HG02678 (cell line): ENCODE data around the gene WDR35.
A peak's percentile ranks its signal among the peaks of the same experiment; 100 is the strongest.

Experiments
- ATAC-seq: cut with Tn5 transposase; IDR thresholded peaks from one replicate; pipeline ENCODE4 v1.9.1; 2021; ENCODE audit warnings: mild to moderate bottlenecking, moderate library complexity; ENCODE audit not compliant: unreplicated experiment

The WDR35 gene

GRCh38 chr2:19874726-19875125 is 115.2 kb downstream of the WDR35 start:
- ATAC-seq, result no peak

GRCh38 chr2:19873014-19873413 is 116.9 kb downstream of the WDR35 start:
- ATAC-seq, result no peak

- no peak for ATAC-seq
Observed at GRCh38 chr2:19872302-19872701, 117.6 kb downstream of the WDR35 start.

DNA sequence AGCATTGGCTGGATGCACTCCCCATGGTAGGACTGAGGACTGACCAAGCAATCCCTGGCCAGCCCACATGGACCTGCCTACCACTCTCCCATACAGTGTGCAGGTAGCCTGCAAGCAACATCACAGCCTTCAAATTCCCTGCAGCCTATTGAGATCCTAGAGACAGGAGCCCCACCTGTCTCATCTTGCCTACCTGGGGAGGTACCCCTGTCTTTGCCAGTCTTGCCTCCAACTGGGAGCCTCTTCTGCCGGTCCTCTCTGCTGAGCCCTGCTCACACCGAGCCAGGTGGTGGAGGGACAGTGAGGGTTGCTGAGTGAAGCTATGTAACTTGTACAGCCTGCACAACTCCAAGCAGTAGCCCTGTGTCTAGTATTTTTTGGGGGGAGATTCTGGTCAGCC is 118.1 kb downstream of the WDR35 start:
- ATAC-seq, result no peak

DNA sequence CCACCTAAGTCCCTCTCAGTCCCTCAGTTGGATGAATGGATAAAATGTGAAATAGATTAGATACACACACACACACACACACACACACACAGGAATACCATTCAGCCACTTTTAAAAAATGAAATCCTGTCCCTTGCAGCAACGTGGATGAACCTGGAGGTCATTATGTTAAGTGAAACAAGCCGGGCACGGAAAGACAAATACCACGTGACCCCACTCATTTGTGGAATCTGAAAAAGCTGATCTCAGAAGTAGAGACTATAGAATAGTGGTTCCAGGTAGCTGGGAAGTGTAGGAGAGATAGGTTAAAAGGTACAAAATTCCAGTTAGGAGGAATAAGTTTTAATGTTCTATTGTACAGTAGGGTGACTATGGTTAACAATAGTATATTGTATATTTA is 119.1 kb downstream of the WDR35 start:
- no peak for ATAC-seq

DNA sequence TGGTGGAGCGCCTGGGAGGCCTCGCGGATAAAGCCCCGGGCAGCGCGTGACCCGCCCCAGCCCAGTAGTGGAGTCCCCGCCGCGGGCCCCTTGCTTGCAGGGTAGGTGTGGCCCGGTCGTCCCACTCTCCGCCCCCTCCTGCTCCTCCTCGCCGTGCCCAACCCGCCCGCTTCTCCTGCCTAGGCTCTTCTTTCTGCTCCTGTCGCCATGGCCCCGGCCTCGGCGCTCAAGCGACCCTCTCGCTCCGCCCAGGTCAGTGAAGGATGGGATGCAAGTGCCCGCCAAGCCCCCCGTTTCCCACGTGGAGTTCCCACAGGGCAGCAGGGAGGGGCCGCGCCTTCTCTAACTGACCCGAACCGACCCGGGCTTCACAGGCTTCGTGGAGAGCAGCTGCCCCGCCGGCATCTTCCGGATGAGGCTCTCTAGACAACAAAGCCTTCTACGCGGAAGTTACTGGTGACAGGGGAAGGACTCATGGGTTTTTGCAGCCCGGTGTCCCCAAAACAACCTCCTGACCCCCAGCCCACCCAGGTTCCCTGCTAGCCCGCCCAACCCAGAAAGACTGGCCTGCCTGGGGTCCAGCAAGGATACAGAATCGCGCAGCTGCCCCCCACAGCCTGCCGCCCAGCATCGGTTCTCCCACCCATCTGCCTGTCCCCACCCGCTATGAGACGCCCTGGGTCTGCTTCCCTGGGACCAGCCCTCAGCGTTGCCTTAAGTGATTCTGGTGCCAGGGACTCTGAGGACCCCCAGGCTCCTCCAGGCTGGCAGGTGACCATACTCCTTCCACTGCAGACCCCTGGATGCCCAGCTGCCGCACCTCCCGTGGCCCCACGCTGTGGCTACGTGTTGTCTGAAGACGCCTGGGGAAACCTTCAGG is 121.0 kb downstream of the WDR35 start:
- peak; percentile 70 for ATAC-seq

GRCh38 chr2:19868224-19868623 is 121.7 kb downstream of the WDR35 start:
- no peak for ATAC-seq

- ATAC-seq, result peak; percentile 50
Observed at GRCh38 chr2:19866771-19867170, 123.1 kb downstream of the WDR35 start.

GRCh38 chr2:19865151-19865550 is 124.8 kb downstream of the WDR35 start:
- ATAC-seq, result peak; percentile 36

GRCh38 chr2:19864381-19864780 is 125.5 kb downstream of the WDR35 start:
- no peak for ATAC-seq

DNA sequence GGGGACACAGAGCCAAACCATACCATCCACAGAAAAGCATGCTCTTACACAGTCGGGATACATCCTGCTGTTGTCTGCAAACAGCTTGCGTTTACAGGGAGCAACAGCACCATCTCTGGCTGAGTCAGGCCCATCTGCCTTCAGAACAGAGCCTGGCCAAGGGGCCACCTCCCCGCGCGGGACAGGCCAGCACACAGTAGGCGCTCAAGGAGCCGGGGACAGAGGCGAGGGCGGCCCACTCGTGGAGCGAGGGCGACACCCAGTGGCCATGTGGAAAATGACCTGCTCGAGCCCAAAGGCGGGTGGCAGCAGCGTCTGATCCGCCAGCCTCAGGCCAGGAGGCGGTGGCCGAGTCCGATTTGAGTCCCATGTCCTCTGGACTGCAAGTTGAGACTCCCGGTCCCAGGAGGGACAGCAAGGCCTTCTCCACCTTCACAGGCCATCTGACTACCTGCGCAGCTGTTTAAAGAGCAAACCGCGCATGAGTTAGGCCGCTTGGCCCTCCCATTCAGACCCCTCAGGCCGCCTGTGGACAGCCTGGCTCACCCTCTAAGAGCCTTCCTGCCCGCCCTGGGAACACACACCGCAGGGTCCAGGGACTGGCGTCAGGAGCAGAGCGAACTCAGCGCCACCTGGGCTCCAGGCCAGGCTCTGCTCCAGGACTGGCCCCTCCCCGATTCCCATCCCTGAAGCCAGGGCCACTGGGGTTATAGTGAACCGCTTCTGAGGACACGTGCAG is 126.4 kb downstream of the WDR35 start:
- ATAC-seq, result peak; percentile 54

- no peak for ATAC-seq
Observed at GRCh38 chr2:19861813-19862212, 128.1 kb downstream of the WDR35 start.
